HG02981 (cell line): ENCODE measurements around the gene NAV2.
A peak's percentile ranks its signal among the peaks of the same experiment; 100 is the strongest.

Experiments used
- ATAC-seq: cut with Tn5 transposase; IDR thresholded peaks from one replicate; pipeline ENCODE4 v1.9.1; 2021; ENCODE audit warnings: mild to moderate bottlenecking, moderate library complexity; ENCODE audit not compliant: unreplicated experiment

NAV2 gene

DNA sequence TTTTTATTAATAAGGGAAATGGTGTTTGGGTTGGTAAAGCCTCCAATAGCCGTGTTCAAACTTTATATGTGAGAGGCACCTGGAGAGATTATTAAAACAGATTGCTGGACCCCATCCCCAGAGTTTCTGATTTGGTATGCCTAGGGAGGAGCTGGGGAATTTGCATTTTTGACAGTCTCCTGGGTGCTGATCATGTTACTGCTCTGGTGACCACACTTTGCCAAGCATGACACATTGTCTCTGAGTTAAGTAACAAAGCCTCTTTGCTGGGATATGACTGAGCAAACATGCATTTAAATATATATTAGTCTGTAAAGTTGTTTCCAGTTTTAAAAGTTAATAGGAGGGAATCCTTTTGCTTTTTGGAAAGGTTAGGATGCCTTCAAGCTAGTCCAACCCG, 140.4 kb downstream of the NAV2 start:
- peak; percentile 67 for ATAC-seq

DNA sequence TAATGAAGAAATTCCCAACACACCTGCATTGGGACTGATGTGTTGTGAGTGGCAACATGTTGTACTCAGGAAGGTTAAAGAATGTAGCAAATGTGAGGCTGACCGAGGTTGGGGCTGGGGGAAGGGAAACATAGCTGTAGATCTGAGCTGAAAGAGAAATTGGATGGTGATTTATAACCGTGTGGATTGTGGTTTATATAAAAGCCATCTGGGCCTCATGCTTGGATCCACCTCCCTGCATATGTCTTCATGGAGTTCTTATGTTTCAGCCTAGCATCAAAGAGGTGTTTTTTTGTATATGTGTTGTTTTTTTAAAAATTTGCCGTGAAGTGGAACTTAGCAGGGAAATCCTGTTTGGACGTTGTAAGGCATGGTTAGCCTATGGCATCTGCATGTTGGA, 141.3 kb downstream of the NAV2 start:
- no peak for ATAC-seq

DNA sequence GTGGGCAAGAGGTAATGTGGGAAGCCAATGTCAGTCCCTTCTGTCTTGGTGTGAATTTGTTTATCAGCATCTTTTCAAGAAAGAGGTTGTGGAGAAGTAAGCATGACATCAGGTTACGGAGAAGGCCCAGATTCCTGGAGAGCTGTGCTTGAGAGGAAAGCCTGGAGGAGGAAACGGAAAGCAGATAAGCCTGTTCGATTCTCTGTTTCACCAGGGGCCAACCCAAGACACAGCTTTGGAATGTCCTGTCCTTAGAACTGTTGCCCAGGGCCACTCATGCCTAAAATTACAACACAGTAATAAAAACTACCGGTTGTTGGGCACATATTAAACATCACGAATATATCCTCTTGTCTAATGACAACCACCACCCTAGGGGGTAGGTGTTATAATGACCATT, 148.5 kb downstream of the NAV2 start:
- no peak for ATAC-seq

DNA sequence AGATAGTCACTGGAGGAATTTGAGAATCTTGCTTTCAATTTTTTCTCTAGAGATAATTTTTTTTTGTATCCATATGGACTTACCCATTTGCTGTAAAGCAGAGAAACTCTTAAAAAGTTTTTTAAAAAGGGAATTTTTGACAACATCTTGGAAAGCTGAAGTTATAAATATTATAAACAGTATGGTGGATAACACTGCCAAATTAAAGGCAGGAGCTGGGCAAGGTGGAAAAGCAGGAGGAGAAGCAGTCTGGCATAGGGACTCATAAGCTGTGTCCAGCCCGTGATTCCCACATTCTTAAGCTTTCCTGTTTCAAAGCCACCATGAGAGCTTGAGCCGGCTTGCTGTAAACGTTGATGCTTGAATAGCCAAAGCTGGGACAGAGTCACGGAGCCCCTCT, 149.5 kb downstream of the NAV2 start:
- ATAC-seq: no peak

DNA sequence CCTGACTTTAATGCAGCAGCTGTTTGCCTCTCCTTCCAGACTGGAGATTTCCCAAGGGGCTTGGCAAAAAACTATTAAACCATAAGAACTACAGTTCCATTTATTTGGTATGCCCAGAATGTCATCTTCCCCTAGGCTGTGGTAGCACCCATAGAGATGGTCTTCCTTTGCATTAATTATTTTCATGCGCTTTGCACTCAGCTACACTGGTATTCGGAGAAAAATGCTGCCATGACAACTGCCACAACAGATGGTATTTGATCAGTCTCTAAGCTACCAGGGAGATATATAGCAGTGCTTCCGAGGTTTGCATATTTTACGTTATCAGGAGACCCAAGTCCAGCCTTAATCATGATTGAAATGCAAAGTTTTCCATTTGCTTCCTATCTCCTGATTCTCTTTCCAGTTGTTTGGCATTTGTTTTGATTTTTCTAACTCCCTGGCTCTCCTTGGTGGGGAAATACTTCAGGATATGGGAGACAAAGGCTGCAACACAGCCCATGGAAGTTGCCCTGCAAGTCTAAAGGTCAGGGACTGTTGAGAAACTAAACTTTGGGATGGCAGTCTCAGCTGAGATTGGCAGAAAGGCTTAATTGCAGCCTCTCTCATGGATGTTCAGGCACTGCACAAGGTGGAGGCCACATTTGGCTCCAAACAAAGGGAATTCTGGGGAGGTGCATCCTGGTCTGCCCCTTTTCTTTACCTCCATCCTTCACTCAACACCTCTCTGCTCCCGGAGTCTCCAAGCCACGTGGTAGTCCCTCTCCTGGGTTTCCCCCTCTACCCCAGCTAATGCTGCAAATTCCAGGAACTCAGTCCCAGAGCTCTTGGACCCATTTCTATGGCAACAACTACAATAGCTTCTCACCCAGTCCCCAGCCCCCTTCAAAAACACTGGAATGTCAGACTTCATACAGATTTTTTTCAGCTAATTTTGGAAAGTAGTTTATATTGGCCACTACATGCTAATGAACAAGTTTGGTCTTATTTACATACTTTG, 151.8 kb downstream of the NAV2 start:
- ATAC-seq: no peak

DNA sequence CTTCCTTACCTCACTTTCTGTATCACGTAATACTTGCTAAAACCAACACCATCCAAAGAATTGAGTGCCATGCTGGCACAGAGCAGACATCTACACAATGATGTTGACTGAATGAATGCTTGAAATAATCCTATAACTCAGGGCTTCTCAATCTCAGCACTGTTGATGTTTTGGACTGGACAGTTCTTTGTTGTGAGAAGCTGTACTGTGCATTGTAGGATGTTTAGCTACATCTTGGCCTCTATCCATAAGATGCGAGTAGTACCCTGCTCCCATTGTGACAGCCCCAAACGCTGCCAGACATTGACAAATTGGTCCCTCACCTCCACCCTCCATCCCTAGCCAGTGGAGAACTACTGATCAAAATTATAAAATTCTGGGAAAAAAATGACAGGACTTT, 153.4 kb downstream of the NAV2 start:
- ATAC-seq: no peak

DNA sequence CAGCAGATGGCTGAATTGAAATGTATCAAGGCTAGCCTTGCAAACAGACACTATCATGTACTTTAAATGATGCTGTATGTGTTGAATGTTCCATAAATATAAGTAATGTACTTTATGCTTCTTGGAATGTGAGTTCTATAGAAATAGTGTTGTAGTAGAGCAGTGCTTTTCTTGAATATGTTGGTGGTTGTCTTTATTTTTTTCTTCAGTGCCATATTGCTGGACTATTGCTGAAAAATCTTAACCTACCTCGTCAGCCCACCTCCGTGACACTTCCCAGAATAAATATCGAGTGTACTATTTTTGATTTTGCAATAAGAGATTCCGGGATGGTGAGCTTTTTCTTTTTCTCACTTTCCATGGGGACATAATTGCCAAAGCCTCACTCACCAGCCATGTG, 153.9 kb downstream of the NAV2 start:
- ATAC-seq: no peak

DNA sequence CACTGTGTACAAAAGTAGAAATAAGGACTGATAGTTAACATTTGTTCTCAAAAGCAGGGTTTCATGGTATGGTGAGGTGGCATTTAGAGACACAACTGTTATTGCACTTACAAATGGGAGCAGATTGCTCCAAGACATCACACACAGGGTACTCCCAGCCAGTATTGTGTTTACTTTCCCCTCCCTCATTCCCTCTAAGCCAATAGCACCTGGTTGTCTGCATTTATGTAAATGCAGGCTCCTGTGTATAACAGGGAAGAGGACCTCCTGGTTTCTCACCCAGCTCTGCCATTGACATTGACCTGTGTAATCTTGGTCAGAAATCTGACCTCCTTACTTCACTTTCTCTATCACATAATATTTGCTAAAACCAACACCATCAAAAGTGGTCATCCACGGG, 154.4 kb downstream of the NAV2 start:
- no peak for ATAC-seq

DNA sequence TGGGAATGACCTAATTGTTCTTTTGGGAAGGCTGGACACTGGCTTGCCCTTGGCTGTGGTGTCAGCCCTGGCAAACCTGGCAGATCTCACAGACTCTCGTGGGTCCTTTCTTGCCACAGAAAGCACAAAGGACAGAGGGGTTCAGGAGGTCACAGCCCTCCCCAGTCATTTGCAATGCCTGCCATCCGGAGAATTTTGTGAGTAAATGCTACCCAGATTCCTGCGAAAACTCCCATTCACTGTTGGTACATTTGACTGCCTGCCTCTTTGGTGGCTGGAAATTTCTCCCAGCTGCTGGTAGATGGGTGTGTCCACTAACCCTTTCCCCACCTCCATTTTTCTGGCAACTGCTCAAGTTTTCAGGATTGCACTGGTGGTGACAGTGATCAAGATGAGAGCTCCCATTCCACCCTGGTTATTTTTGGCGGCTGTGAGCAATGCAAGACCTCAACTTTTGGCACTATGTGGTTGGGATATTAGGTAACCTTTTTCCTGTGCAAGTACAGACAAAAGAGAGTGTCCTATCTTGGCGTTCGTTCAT, 155.7 kb downstream of the NAV2 start:
- no peak for ATAC-seq

DNA sequence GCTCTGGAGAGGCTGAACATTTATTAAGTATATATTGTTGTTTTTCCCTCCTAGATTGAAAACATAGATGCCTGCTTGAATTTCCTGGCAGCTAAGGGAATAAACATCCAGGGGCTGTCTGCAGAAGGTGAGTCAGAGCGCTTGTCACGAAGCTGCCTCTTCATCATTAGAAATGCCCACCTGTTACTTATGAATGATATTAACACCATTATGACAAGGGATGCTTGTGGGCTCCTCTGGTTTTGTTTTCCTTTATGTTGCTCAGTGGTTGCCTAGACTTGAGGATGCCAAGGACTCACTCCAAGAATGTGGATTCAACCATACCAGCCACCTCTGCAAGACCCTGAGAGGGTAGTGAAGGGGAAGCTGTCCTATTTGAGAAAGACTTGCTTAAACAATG, 156.2 kb downstream of the NAV2 start:
- ATAC-seq: no peak

DNA sequence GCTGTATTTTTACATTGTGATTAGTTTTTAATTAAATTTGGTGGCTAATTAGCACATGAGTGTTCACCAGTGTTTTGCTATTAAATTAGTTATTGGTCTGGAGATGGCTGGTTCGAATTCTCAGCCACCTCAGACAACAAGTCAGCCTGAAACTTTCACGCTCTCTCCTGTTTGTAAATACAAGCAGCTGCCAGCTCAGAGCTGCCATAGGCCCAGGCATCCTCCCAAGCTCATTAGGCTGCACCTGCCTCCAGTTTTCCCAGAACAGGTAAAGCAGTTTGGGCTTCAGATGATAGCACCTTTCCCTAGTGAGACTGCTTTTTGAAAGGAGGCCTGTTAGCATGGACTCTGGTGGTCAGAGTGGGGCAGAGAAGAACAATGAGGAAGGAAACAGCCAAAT, 156.8 kb downstream of the NAV2 start:
- ATAC-seq: no peak

DNA sequence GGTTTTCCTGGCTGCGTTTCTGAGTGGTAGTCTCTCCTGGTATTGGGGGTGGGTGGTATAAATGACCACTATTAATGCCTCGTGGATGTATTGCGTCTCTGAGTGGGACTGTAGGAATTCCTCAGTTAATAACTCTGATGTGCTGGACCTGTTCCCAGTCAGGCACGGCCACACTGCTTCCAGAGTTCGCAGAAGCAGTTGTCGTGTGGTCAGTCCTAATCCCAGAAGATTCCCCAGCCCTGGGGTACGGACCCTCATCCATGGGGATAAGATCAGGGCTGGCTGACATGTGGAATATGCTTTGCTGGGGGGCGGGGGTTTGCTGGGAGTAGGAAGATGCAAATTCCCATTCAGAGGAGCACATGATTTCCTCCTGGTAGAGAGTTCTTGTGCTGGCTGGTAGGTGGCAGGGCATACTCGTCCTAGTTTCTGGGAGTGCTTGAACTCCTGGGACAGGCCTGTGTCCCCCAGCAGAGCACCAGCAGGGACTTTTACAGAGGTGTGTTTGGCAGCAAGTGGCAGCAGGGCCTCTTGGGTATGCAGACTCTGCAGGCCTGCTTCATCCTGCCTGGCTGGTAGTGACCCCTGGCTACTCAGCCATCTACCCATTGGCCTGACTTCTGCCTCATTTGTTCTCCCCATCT, 157.4 kb downstream of the NAV2 start:
- no peak for ATAC-seq

DNA sequence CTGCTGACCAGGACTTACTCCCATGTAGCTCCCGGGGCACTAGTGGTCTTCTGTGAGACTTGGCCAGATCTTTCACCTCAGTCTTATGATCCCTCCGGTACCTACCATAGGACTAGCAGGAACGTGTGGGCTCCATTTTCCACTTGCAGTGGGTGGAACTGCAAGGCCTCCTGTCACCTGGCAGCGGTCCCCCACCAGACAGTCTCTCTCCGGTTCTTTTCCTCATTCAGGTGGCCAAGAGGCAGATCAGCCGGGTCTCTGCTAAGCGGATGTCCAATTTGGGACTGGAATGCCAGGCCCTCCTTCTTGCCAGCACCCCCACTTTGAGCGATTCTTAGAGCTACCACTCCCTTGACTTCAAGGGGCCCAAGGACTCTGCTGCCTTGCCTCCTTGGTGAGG, 158.9 kb downstream of the NAV2 start:
- no peak for ATAC-seq

DNA sequence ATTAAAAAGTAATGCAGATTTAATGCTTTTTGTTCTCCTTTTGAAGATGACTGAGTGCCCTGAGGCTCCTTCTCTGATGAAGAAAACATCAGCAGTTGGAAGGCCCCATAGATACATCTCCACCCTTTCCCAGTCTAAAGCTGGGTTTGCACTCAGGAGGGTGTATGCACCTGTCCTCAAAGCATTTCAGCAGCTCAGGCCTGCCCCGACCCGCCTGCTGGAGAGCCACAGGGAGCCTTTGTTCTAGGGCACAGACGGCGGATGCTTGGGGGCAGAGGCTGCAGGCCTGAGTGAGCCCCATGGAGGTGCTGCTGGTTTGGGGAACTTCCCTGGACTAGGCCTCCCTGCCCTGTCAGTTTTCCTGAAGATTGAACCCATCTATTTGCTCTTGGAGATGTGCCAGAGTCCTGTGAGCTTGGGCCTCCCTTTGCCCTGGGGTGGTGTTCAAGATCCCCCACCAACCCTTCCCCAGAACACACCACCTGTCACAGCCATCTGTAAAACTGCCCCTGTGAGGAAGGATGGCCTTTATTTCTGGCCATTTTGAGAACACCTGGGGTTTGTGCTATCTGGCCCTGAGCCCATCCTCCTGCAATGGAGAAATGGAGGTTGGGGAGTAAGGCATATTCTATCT, 160.0 kb downstream of the NAV2 start:
- no peak for ATAC-seq

DNA sequence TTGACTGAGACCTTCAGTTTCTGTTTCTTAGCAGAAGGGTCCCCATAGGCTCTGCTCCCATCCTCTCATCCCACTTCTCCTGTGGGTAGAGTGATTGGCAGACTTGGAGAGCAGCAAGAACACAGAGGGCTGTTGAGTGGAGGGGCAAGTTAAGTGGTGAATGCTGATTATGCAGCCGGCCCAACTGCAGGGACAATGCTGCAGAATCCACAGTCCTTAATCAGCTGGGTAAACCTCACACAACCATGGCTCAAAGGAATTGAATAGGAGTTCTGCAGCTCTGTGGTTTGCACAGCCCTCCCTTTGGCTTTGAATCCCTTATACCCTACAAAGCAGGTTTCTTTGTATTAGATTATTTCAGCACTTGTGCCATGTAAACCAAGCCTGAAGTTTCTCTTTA, 161.1 kb downstream of the NAV2 start:
- ATAC-seq: no peak

DNA sequence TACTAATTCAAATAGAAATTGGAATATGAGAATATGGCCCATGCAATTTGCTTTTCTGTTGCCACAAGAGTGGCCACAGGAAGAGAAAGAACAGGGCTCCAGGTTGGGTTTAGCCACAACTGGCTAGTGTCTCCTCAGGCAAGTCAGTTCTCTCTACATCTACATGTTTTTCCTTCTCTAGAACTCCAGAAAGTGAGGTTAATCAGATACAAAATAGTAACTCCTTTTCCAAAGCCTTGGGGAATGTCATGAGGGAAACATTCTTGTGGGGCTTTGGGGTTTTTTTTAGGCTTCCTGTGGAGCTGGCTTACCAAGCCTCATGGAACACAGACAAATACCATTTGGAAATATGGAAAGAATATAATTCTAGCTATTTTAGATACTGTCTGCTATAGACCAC, 161.6 kb downstream of the NAV2 start:
- ATAC-seq: no peak

DNA sequence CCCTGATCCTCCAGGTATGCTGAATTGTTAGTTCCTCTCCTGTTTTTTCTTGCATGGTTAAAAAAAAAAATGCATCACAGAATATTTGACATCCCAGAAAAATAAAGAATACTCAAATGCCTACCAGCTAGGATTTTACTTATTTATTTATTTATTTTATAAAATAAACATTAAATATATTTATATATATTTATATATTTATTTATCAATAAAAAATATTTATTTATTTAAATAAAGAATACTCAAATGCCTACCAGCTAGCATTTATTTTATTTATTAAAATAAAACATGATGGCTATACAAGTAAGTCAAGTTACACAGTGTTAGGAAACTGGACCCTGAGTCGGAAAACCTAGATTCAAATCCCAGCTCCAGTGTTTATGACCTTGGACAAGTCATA, 164.1 kb downstream of the NAV2 start:
- no peak for ATAC-seq

DNA sequence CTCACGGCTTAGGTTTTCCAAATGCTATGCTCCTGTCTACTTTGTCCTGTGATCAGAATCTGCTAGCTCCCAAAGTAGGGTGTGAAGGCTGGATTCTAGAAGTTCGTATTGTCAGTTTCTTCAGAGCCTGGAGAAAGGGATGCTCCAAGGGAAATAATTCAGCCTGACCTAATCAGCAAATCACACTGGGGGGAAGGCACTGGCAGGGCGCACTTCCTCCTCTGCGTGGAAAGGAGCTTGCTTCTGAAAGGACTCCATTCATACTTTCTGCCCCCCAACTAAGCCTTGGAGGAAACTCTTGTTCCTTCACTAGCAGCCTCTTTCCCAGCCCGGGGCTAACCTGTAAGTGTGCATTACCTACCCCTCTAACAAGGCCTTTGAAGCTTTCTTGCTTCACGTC, 165.9 kb downstream of the NAV2 start:
- no peak for ATAC-seq

DNA sequence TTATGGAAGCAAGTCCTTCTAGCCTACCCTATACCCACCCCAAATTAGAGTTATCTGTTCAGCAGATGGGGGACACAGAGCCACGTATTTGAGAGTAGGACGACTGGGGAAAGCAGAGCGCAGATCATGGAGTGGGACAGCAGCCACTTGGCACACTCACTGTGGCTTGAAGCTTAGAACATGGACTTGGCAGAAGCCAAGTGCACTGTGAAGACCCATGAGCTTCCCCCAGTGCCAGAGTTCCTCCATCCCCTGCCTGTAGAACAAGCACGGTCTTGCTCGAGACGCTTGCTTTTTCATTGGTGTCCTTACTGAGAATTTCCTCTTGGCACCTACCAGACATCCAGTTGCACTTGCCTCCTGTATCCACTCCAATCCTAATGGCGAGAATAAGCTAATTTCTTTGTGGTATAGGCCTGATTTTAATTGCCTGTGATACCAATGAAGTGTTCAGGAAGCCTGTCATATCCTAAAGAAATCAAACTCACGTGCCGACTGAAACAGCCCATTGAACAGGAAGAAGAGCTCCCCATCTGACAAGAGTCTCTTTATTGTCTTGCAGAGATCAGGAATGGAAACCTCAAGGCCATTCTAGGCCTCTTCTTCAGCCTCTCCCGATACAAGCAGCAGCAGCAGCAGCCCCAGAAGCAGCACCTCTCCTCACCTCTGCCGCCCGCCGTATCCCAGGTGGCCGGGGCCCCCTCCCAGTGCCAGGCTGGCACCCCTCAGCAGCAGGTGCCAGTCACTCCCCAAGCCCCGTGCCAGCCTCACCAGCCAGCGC, 166.9 kb downstream of the NAV2 start:
- no peak for ATAC-seq

DNA sequence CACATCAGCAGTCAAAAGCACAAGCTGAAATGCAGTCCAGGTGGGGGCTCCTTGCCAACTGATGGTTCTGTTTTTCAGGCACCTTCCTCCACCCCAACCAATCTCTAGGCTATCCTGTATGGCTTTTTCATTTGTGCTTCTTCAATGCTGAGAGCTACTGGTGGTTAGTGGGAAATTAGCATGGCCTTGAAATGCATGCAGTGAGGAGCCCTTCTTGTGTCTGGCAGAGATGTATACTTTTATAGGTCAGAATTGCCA, 167.4 kb downstream of the NAV2 start:
- ATAC-seq: no peak

DNA sequence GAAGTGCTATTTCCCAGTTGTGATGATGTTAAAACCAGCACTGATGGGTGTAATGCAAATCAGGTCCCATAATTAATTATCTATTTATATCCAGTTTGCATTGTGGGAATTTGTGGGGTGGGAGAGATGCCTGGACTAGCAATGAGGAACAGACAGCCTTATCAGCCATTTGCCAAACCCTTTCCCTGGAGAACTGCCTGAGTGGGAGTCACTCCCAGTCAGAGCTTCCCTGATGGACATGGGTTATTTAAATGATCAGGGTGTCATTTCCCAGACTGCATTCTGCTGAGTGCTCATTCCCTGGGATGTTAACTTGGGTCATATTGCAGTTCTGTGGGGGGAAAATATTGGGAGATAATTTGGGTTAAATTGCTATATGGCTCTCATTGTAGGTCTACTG, 168.5 kb downstream of the NAV2 start:
- ATAC-seq: no peak
